ENCODE results near the gene PRDM11. TPM values are rescaled to one million over a fixed set of nuclear protein-coding genes. Genes with fewer than 3 reads are reported as not detected.

The PRDM11 gene
- total and polyA plus RNA-seq, 2 of the 4 experiments (the other 2 are of a cell fraction): 2.2 to 2.7 TPM

DNA sequence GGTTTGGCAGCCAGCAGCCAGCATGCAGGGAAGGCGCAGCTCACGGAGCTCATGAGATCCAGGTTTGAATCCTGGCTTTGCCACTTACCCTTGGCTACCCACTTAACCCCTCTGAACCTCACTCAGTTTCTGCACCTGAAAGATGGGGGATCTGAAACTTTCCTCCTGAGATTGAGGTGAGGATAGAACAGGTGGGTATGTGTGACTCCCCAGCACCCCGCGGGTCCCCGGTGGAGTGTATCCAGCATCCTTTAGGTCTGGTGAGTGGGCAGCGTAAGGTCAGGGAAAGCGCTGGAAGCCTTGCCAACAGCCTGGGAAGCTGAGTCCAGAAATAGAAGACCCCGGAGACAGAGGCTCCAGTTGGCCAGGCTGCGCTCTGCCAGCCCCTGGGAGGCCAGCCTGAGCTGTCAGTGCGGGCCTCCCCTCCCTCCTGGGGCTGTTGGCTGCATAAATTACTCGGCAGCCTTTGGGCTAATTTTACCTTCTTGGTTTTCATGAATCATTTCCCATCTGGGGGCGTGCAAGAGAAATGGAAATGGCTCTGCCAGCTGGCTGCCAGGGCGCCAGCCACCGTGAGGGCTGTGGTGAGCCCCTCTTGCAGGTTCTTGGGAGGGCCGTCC lies 17.6 kb downstream of the PRDM11 start:
- no peak overlapping the region for H2AK9ac ChIP-seq (replicated peaks; ENCODE audit: low read depth, low read length, poor library complexity)
- H2BK120ac ChIP-seq (ENCODE audit: low read depth, low read length): no peak overlapping the region
- dilution Hi-C loops (cut with HindIII; ENCODE audit: low sequenced_read_pairs, unreplicated experiment): no loop called here
- in situ Hi-C loops (cut with MboI; ENCODE audit: low sequenced_read_pairs): no loop called here
- no peaks in the 10 kb centered on the region; a peak in 1 of 4 replicates for H3K79me1 ChIP-seq (ENCODE audit: low read depth in 1 of 2, low read length in 2 of 2)
- TF ChIP-seq FOS (IDR thresholded peaks at IDR 0.05; ENCODE audit: low read depth, low read length) (no peak), CHD1 (IDR thresholded peaks at IDR 0.05; ENCODE audit: low read depth, low read length) (no peak), RFX5 (IDR thresholded peaks at IDR 0.05; ENCODE audit: low read depth, low read length) (no peak)
- TF ChIP-seq, protein P1, sequence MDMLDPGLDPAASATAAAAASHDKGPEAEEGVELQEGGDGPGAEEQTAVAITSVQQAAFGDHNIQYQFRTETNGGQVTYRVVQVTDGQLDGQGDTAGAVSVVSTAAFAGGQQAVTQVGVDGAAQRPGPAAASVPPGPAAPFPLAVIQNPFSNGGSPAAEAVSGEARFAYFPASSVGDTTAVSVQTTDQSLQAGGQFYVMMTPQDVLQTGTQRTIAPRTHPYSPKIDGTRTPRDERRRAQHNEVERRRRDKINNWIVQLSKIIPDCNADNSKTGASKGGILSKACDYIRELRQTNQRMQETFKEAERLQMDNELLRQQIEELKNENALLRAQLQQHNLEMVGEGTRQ (IDR thresholded peaks at IDR 0.05; ENCODE audit: low read depth, low read length): no peak
- no peaks in the 10 kb centered on the region for H3K9me3 ChIP-seq (ENCODE audit: control insufficient read depth, insufficient read depth, low read length)
- no peaks in the 10 kb centered on the region for H3K36me3 ChIP-seq (ENCODE audit: control insufficient read depth, insufficient read depth, low read length)
- no peak overlapping the region for H3K27ac ChIP-seq (ENCODE audit: insufficient read depth, low read length)
- H3K9ac ChIP-seq (ENCODE audit: low read depth, low read length): no peak overlapping the region
- H4K5ac ChIP-seq (ENCODE audit: low read depth, low read length): no peak overlapping the region
- H3K27me3 ChIP-seq (ENCODE audit: control insufficient read depth, insufficient read depth, low read length): no peaks in the 10 kb centered on the region
- H4K20me1 ChIP-seq (ENCODE audit: insufficient read depth, low read length): peaks cover 14% of the 10 kb centered on the region; the same call in 1 of the 2 replicates
- no peak overlapping the region for H3K4me3 ChIP-seq (ENCODE audit: insufficient read depth, low read depth, low read length)
- POLR2A ChIA-PET (ENCODE audit: unreplicated experiment): no interaction called here
- no peak overlapping the region for H4K8ac ChIP-seq (ENCODE audit: low read depth in 2 of 2, low read length in 2 of 2)
- CTCF ChIA-PET: interaction anchor here (0.6 kb wide), 1 partner anchor 12 kb away, joined by 3 read pairs; no protein-coding TSS in a partner anchor
- intact Hi-C loops (cut with micrococcal nuclease): no loop called here
- H3K14ac ChIP-seq (replicated peaks; ENCODE audit: low read depth, low read length): no peak overlapping the region
- H4K91ac ChIP-seq (ENCODE audit: insufficient read depth, low read depth, low read length): no peak overlapping the region
- H3K18ac ChIP-seq (ENCODE audit: low read depth, low read length): no peak overlapping the region
- no peak overlapping the region for H3K23ac ChIP-seq (ENCODE audit: low read depth, low read length)
- peak; percentile 15 for DNase-seq
- H2BK20ac ChIP-seq (ENCODE audit: low read depth, low read length): no peak overlapping the region
- ATAC-seq (ENCODE audit: low read depth): no peak
- no peak overlapping the region for H3K56ac ChIP-seq (ENCODE audit: extremely low read depth, insufficient read depth, low read length)
- no peak overlapping the region for H2AK5ac ChIP-seq (ENCODE audit: low read depth, low read length)
- H3K4me1 ChIP-seq (ENCODE audit: control insufficient read depth, insufficient read depth, low read length): no peaks in the 10 kb centered on the region
- no peaks in the 10 kb centered on the region; the same call in 1 of the 2 replicates for H3K9me1 ChIP-seq (ENCODE audit: insufficient read depth, low read length)
- no peak overlapping the region for H2BK15ac ChIP-seq (ENCODE audit: low read depth, low read length)
- H3K4ac ChIP-seq (ENCODE audit: low read depth, low read length): no peak overlapping the region
- no peak overlapping the region for H2BK5ac ChIP-seq (ENCODE audit: low read depth, low read length, poor library complexity, severe bottlenecking)
- H2AFZ ChIP-seq (replicated peaks; ENCODE audit: low read length, poor library complexity): no peak overlapping the region
- BruUV-seq (replicated peaks): no TSS peak
- H3K4me2 ChIP-seq (ENCODE audit: low read depth, low read length): no peak overlapping the region
- 66% methylated on average over 7 of the region's 15 CpGs; no CpG with 5 or more reads in 1 of the 2 experiments for WGBS, 2 experiments (ENCODE audit: extremely low coverage in 2 of 2, insufficient read length in 1 of 2)
